ENCODE results near the gene RASA1. TPM values are rescaled to one million over a fixed set of nuclear protein-coding genes. Genes with fewer than 3 reads are reported as not detected.

Gene RASA1
- total RNA-seq, 1 experiment from 2014 or later: 29.0 TPM

DNA sequence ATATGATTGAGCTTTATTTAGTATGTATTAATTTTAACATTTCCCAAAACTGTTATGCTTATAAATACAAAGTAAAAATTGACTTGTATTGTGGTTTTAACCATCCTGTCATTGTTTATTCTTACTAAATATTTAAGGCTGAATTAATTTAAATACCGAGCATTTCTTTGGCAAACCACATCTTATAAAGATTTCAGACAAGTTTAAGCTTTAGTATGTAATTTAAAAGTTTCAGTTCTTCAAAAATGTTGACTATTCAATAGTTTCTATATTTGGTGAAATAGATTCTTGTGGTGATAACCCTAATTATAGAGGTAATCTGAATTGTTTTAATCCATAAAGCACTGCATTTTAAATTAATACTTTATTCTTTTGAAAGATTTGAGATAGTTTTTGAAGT is 79.6 kb downstream of the RASA1 start:
- H3K9me3 ChIP-seq (ENCODE audit: control insufficient read depth, insufficient read depth, low read depth, low read length): no peaks in the 10 kb centered on the region
- ATAC-seq: no peak
- H3K36me3 ChIP-seq (ENCODE audit: control insufficient read depth, insufficient read depth, low read length): peaks cover 17% of the 10 kb centered on the region; the same call in 1 of the 2 replicates
- POLR2A ChIA-PET: no interaction called here
- intact Hi-C loops (cut with micrococcal nuclease; ENCODE audit: unreplicated experiment) (no loop called here), in situ Hi-C loops (cut with HindIII; ENCODE audit: low pct_unique_long_range_greater_than_20kb, low sequenced_read_pairs) (no loop called here)
- no peak overlapping the region for H3K27ac ChIP-seq (ENCODE audit: low read length)
- CTCF ChIA-PET: no interaction called here
- no peak for DNase-seq (ENCODE audit: low read depth, low spot score)
- H3K27me3 ChIP-seq (ENCODE audit: control insufficient read depth, insufficient read depth, low read length): no peaks in the 10 kb centered on the region
- no peak overlapping the region for H3K4me3 ChIP-seq (ENCODE audit: low read depth in 2 of 2, low read length in 2 of 2)
- BruUV-seq (replicated peaks): no TSS peak
- no peaks in the 10 kb centered on the region for H3K4me1 ChIP-seq (ENCODE audit: control insufficient read depth, insufficient read depth, low read length)
- TF ChIP-seq, protein P1, sequence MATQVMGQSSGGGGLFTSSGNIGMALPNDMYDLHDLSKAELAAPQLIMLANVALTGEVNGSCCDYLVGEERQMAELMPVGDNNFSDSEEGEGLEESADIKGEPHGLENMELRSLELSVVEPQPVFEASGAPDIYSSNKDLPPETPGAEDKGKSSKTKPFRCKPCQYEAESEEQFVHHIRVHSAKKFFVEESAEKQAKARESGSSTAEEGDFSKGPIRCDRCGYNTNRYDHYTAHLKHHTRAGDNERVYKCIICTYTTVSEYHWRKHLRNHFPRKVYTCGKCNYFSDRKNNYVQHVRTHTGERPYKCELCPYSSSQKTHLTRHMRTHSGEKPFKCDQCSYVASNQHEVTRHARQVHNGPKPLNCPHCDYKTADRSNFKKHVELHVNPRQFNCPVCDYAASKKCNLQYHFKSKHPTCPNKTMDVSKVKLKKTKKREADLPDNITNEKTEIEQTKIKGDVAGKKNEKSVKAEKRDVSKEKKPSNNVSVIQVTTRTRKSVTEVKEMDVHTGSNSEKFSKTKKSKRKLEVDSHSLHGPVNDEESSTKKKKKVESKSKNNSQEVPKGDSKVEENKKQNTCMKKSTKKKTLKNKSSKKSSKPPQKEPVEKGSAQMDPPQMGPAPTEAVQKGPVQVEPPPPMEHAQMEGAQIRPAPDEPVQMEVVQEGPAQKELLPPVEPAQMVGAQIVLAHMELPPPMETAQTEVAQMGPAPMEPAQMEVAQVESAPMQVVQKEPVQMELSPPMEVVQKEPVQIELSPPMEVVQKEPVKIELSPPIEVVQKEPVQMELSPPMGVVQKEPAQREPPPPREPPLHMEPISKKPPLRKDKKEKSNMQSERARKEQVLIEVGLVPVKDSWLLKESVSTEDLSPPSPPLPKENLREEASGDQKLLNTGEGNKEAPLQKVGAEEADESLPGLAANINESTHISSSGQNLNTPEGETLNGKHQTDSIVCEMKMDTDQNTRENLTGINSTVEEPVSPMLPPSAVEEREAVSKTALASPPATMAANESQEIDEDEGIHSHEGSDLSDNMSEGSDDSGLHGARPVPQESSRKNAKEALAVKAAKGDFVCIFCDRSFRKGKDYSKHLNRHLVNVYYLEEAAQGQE (IDR thresholded peaks at IDR 0.05; ENCODE audit: insufficient read depth in 1 of 2, low read depth in 2 of 2, low read length in 1 of 2): no peak
- TF ChIP-seq, protein P2, sequence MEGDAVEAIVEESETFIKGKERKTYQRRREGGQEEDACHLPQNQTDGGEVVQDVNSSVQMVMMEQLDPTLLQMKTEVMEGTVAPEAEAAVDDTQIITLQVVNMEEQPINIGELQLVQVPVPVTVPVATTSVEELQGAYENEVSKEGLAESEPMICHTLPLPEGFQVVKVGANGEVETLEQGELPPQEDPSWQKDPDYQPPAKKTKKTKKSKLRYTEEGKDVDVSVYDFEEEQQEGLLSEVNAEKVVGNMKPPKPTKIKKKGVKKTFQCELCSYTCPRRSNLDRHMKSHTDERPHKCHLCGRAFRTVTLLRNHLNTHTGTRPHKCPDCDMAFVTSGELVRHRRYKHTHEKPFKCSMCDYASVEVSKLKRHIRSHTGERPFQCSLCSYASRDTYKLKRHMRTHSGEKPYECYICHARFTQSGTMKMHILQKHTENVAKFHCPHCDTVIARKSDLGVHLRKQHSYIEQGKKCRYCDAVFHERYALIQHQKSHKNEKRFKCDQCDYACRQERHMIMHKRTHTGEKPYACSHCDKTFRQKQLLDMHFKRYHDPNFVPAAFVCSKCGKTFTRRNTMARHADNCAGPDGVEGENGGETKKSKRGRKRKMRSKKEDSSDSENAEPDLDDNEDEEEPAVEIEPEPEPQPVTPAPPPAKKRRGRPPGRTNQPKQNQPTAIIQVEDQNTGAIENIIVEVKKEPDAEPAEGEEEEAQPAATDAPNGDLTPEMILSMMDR (IDR thresholded peaks at IDR 0.05): no peak
- TF ChIP-seq SIN3A (IDR thresholded peaks at IDR 0.05; ENCODE audit: borderline replicate concordance, insufficient read depth, low read depth, low read length) (no peak), POLR2AphosphoS5 (IDR thresholded peaks at IDR 0.05; ENCODE audit: low read depth, low read length) (no peak), TCF7L2 (IDR thresholded peaks at IDR 0.05; ENCODE audit: low read depth, low read length) (no peak)

DNA sequence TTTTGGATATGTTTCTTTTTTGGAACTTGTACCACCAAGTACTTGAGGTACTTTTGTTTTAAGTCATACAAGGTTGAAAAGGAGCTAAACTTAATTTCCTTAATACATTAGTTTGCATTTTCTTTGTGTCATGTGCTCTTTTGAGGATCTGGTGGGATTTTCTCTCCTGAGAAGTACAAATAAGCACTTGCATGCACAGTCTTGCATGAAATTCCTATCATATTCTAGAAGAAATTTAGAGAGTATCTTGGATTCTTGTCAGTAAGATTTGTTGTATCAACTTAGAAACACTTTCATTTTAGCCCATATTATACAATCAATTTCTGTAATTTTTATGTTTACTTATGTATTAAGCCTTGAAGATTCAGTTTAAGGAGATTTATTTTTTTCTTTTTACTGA is 80.2 kb downstream of the RASA1 start:
- no TSS peak for BruUV-seq (replicated peaks)
- Histone ChIP-seq H3K27me3 (ENCODE audit: control insufficient read depth, insufficient read depth, low read length) (no peaks in the 10 kb centered on the region), H3K36me3 (ENCODE audit: control insufficient read depth, insufficient read depth, low read length) (peaks cover 17% of the 10 kb centered on the region; the same call in 1 of the 2 replicates), H3K9me3 (ENCODE audit: control insufficient read depth, insufficient read depth, low read depth, low read length) (no peaks in the 10 kb centered on the region), H3K4me1 (ENCODE audit: control insufficient read depth, insufficient read depth, low read length) (no peaks in the 10 kb centered on the region), H3K4me3 (ENCODE audit: low read depth in 2 of 2, low read length in 2 of 2) (no peak overlapping the region), H3K27ac (ENCODE audit: low read length) (no peak overlapping the region)
- CTCF ChIA-PET: no interaction called here
- POLR2A ChIA-PET: no interaction called here
- DNase-seq (ENCODE audit: low read depth, low spot score): no peak
- TF ChIP-seq, protein P2 (IDR thresholded peaks at IDR 0.05): no peak
- TF ChIP-seq TCF7L2 (IDR thresholded peaks at IDR 0.05; ENCODE audit: low read depth, low read length) (no peak), SIN3A (IDR thresholded peaks at IDR 0.05; ENCODE audit: borderline replicate concordance, insufficient read depth, low read depth, low read length) (no peak), POLR2AphosphoS5 (IDR thresholded peaks at IDR 0.05; ENCODE audit: low read depth, low read length) (no peak)
- intact Hi-C loops (cut with micrococcal nuclease; ENCODE audit: unreplicated experiment) (no loop called here), in situ Hi-C loops (cut with HindIII; ENCODE audit: low pct_unique_long_range_greater_than_20kb, low sequenced_read_pairs) (no loop called here)
- no peak for ATAC-seq
